ENCODE measurements around the gene ACTR8.

The ACTR8 gene

DNA sequence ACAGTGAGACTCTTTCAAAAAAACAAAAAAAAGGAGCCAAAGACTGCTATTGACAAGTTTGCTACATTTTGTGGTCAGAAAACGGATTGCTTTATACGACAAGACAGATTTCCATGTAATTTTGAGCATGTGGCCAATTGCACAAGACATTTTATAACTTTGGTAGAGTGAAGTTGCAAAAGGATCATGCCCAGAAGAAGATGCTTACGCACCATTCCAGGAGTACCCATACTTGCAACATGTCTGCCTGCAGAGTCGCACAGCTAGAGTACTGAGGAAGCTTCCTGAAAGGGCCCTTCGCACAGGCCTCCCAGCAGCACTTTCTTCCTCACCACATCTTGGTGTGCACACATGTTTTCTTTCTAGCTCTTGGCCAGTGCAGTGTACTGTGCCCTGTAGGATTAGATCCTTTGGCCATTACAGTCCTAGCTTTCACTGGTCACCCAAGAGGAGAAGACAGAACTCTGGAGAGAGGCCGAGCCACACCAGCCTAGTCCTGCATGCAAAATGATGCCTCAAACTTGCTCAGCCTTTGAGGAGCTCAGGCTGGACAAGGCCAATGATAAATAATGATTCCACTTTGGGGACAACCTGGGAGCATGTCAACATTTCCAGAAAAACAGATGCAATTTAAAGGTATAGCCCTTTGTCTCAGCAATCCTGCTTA is 47.4 kb downstream of the ACTR8 start:
- DNase-seq (ENCODE audit: low spot score), result peak; percentile 47

DNA sequence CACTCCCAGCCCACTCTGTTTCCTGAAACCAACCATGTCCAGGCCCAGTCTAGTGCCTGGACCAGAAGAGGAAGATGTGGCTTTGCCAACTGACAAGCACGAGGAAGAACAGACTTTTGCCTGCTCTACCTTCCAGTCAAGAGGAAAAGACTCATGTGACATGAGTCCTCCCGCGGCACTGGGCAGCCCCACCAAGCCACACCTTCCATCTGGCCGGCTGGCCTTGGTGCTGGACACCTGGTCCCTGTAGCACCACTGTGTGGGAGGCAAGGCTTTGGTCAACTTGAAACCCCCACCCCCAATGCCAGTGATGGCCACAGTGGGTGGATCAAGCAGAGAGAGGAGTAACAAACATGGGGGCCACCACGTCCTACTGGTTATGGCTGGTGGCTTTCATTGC is 48.3 kb downstream of the ACTR8 start:
- DNase-seq (ENCODE audit: low spot score), result peak; percentile 59

DNA sequence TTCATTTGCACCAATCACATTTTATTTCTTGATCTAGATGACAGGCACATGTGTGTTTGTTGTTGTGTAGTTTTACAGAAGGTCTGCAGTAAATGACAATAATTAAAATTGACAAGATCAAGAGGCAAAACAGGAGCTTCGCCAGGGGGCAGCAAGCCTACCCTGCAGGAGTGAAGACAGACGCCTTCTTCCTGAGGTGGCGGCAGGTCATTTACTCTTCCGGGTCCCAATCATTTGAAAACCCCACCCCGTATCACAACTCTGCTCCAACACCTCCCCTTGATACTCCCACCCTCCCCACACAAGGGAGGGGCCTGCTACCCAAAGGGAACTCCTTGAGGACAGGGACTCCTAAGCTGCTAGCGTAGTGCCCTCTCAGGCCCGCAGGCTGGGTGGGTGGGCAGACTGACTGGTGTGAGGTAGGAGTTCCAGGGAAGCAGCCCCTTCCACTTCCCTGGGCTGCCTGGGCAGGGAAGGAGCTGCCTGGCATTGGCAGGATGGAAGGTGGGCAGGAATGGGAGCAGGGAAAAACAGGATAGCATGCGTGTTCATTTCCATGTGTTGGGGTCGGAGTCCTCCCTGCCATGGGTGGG is 48.8 kb downstream of the ACTR8 start:
- peak; percentile 36 for DNase-seq (ENCODE audit: low spot score)

DNA sequence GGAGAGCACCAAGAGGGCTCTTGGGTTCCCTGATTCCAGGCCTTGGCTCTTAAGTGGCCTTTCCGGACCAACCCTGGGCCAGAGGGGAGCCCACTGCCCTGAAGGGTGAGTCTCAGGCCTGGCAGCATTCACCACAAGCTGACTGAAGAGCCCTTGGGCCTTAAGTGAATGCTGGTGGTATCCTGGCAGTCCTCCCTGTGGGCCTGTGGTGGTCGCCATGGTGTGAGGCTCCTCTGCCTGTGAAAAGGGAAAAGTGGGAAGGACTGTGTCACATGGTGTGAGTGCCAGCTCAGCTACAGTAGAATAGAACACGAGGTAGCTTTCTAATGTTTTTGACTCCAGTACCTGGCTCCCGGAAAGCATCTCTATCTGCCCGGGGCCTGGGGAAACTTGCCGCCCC is 51.0 kb downstream of the ACTR8 start:
- DNase-seq (ENCODE audit: low spot score), result no peak

DNA sequence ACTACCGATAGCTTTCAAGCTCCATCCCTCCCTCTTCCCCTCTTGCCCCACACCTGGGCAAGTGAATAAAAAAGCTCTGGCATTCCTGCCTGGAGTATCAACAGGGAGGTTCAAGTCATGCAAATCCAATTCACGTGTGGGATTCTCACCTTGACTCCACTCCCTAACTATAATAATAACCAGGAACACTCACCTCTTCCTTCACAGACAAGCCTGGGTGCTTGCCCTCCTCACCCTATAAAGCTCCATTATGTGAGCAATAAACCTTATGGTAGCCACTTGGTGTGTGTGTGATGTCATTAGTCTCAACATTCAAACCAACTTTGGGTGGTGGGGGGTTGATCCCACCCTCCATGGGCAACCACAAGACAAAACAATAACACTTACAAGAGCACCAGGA is 52.3 kb downstream of the ACTR8 start:
- peak; percentile 2 for DNase-seq (ENCODE audit: low spot score)

DNA sequence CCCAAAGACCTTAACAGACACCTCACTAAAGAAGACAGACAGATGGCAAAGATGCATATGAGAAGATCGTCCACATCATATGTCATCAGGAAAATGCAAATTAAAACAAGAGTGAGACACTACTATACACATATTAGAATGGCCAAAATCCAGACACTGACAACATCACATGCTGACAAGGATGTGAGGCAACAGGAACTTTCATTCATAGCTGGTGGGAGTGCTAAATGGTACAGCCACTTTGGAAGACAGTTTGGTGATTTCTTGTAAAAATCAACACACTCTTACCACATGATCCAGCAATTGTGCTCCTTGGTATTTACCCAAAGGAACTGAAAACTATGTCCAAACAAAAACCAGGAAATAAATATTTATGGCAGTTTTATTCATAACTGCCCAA is 53.4 kb downstream of the ACTR8 start:
- no peak for DNase-seq (ENCODE audit: low spot score)

DNA sequence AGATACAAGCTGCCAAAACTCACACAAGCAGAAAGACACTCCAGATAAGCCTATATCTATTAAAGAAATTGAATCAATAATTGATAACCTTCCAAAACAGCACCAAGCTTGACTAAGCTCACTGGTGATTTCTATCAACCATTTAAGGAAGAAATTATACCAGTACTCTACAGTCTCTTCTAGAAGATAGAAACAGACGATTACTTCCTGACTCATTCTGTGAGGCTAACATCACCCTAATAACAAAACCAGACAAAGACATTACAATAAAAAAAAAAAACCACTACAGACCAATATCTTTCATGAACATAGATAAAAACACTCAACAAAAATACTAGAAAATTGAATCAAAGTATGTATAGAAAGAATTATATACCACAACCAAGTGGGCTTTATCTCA is 55.9 kb downstream of the ACTR8 start:
- no peak for DNase-seq (ENCODE audit: low spot score)

DNA sequence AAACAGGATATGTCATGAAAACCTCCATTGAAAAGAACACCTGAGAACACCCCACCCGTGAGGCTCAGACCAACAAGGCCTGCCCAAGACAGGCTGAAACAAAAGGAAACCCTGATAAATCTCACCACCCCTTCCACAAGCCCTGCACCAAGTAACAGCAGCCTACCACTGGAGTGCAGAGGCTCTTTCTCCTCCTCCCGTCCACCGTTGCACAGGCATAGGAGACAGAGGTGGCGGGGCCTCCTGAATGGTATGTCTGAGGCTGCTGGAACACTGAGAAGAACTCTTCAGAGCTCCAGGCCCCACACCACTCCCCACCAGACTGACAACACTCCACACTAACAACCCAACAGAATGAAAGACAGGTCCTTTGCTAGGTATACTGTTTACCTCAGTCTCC is 57.2 kb downstream of the ACTR8 start:
- DNase-seq (ENCODE audit: low spot score), result peak; percentile 6

DNA sequence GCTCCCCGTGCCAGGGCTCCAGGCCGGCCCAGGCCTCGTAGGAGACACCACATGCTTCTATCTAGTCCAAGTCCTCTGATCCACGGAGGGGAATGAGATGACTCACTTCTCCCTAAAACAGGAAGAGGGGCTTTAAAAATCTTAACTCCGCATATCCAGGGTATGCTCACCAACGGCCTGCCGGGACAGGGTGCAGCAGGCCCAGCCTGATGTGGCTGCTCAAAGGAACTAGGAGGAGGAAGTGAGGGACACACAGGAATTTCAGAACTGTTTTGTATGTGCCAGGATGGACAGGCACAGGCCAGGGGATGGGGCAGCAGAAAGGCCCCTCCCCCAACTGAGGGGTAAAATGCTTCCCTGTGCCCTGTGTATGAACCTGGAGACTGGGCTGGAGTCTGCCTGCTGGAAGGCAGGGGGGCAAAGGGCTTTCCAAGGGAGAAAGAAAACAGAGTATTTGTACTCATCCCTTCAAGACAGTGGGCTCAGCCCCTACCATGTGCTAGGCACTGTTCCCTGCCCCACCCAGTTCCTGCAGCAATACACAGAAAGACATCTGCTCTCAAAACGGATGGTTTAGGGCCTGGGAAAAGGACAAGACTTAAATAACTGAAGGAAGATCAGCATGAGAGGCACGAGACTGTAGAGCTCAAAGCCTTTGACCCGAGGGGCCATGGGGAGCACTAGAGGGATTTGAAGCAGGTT is 57.8 kb downstream of the ACTR8 start:
- DNase-seq (ENCODE audit: low spot score), result peak; percentile 46

DNA sequence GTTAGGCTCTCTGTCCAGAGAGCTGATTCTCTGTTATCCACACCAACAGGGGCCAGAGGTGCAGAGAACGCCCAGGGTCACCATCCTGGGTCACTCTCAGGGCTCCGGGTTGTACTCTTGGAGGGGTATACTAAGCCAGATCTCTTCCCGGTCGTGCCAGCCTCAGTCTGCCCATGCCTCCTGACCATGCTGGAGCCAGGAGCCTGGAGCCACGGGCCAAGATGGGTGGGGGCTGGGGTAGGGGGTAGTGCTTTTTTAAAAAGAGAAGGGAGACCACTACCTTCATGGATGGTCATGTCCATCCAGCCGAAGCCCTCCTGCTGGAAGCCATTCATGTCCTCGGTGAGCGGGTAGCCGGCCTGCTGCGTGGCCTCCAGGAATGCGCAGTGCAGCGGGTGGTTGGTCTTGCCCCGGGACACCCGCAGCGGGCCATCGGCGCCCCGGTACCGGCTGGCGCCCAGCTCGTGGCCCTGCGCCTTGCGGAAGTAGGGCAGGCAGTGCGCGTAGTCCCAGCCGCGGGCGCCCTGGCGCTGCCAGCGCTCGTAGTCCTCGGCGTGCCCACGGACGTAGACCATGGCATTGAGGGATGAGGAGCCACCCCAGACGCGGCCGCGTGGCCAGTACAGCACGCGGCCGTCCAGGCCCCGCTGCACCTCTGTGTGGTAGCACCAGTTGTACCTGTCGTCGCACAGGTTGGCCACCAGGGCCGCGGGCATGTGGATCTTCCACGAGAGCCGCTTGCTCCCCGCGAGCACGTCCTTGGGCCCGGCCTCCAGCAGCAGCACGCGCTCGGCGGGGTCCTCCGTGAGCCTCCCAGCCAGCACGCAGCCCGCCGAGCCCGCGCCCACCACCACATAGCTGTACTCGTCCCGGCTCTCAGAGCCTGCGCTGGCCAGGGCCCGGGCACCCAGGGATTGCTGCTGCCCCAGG is 58.7 kb downstream of the ACTR8 start:
- peak; percentile 46 for DNase-seq (ENCODE audit: low spot score)

DNA sequence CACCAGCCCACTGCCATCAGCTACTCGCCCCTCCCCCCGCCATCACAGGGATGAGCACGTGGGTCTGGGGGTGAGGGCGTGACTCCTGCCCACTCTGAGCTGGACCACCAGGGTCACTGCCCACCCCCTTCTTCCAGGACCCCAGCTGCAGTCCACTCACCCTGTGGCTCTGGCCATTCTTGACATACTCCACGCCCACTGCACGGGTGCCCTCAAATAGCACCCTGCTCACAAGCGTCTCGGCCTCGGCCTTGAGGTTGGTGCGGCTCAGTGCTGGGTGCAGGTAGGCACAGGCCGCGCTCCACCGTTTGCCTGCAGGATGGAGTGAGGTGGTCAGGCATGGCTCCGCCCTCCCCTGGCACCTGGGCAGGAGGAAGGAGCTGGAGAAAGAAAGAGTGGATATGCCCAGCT is 59.6 kb downstream of the ACTR8 start:
- DNase-seq (ENCODE audit: low spot score), result peak; percentile 62

DNA sequence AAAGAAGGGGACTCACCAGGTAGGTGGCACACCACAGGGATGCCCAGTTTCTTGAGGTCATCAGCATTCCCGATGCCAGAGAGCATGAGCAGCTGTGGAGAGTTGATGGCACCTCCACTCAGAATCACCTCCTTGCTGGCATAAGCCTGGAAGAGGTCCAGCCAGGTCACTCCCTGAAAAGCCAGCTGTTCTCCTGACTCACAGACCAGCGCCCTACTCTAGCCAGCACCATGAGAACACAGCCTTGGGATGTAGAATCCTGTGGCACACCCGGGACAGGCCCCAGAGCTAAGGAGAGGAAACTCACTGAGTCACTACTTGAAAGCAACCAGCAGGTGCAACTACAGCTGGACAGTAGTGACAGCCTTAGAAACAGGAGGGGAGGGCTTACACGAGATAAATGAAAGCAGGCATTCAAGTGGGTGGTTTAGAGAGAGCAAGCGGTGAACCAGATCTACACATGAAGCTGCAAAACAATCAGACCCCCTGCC is 60.3 kb downstream of the ACTR8 start:
- peak; percentile 3 for DNase-seq (ENCODE audit: low spot score)

DNA sequence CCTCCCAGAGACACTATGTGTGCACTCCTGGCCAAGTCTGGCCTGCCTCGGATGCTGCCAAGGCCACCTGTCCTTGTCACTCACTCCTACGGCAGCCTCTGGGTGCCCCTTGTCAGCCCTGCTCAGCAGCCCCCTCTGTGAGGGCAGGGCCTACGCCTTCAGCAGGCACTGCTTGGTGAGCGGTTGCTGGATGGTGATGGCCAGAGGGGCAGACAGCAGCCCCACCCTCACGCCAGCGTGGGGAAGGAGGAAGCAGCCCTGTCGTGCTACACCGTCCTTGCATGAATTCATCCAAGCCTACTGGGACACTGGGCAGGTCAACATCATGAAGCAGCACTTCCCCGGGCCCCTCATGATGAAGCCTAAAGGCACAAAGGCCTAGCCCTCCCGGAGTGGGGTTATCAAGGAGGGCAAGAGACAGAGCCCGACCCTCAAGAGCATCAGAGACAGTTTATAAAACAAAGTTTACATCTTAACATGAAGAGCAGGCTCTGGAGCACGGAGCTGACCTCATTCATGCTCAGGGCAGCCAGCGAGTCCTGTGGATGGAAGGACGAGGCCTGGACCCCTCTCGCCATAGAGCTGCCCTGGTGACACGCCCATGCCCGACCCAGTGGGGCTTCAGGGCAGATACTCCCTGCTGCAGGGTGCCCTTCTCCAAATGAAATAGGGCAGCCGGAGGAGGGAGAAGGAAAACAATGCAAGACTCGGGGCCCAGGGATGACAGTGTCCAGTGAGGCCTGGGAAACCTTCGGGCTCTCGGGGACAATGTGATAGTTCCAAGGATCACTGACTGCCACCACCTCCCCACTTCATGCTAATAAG is 61.0 kb downstream of the ACTR8 start:
- peak; percentile 65 for DNase-seq (ENCODE audit: low spot score)

DNA sequence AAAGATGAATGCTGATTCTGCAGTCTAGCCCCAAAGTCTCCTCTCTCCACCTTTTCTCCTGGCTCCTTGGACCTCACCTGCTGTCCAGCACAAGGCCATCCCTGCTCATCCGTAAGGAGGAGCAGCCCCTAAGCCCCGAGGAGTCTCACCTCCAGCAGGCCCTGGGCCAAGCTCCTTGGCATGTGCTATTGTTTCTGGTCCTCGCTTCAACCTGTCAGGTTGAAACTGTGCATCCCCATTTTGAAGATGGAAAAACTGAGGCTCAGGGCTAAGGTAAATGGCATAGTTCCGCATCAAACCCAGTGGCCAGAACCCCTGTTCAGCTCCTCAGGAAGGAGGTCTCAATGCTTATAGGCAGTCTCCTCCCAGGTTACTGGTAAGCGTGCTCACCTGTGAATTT is 61.9 kb downstream of the ACTR8 start:
- DNase-seq (ENCODE audit: low spot score), result peak; percentile 51

DNA sequence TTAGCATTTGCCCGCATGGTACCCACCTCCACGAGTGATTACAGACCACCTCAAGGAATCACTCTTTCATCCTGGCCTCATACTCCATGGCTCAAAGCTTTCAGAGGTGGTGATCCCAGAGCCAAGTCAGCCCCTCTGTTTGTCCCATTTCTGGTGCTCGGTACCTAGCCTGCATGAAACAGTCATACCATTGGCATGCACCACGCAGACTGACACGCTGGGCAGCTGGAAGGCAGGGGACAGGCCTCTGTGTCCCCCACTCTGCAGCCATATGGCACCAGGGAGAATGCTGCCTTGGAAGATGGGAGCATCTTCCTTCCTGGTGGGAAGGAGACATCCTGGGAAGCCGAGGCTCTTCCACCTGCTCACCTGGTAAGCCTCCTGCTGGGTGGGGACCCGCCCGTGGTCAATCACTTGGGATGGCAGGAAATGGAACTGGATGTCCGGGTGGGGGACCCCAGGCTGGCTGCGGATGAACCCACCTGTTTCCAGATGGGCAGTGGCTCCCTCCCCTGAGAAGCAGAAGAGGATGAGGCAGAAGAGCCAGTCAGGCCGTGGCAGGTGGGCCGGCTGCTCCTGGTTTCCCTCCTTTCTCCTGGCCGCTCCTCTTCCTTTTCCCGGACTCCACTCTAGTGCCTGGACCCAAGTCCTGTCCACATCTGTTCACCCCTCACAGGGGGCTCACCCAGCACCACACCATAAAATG is 62.6 kb downstream of the ACTR8 start:
- no peak for DNase-seq (ENCODE audit: low spot score)

DNA sequence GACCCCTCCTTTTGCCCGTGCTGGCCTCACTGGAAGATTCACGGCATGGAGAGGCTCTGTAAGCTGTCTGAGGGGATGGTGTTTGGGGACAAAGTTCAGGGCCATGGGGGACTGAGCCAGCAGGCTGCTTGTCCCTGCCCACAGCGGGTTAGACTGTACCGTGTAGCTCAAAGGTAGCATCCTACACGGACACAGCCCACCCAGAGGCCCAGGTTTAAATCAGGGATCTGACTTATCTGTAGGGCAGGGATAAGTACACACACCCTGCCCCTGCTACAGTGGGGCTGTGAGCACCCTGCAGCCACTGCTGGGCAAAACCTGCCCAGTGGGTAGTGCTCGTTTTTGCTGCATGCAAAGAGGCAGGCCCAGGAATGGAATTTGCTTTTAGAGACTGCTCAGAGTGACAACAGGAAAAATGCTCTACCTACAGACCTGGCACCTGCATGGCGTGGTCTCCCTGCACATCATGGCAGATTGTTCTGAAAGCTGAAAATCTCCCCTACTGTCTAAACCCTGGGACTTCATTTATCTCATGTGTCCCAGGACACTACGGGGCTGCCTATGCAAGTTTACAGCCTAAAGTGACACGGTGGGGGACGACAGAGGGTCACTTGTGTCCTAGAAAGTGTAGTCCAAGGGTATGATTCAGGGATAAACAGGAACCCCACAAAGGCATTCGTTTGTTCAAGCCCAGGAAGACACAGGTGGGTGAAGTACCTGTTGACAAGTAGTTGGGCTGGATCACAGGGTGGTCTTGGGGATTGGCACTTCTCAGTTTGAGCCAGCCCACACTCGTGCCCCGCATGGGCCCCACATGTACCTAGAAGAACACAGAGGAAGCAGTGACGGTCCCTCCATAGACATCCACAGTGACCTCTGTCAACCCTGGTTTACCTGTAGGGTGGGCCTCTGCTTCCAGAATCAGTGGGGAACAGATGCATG is 63.5 kb downstream of the ACTR8 start:
- DNase-seq (ENCODE audit: low spot score), result peak; percentile 40

DNA sequence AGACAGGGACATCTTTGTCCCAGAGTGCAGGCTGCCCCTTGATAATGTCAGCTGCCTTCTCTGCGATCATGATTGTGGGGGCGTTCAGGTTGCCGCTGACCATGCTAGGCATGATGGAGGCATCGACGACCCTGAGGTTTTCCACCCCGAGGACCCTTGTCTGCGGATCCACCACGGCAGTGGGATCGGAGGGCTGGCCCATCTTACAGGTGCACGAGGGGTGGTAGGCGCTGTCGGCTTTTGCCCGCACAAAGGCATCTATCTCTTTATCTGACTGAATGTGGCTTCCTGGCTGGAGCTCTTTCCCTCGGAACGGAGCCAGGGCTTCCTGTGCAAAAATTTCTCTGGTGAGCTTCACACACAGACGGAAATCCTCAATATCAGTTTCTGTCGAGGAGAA is 64.1 kb downstream of the ACTR8 start:
- DNase-seq (ENCODE audit: low spot score), result peak; percentile 38

DNA sequence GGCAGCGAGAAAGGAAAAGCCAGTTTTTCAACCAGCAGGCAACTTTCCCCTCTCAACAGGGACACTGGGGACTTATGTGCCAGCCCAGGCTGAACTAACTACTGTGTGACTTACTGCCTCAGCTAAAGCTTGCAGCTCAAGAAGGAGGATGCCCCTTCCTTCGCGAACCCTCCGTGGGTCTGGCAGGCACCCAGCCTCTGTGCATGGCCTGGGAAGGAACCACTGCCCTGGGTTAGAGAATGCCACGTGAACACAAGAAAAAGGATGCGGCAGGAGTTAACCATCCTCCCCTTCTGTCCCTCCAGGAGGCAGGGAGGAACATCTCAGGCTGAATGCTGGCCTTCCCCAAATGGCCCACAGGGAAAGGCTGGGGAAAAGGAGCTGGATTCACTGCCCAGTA is 64.7 kb downstream of the ACTR8 start:
- DNase-seq (ENCODE audit: low spot score), result no peak
